Measurements from ENCODE around the gene SRGN. TPM values are rescaled to one million over a fixed set of nuclear protein-coding genes. Genes with fewer than 3 reads are reported as not detected.
"Not testable (repeated sequence)": the region's sequence is repeated elsewhere in the genome, so short reads cannot be mapped to it uniquely, and the experiment has no call there.

Gene SRGN
- total RNA-seq, 2 experiments from 2014 or later = 342 to 353 TPM

DNA sequence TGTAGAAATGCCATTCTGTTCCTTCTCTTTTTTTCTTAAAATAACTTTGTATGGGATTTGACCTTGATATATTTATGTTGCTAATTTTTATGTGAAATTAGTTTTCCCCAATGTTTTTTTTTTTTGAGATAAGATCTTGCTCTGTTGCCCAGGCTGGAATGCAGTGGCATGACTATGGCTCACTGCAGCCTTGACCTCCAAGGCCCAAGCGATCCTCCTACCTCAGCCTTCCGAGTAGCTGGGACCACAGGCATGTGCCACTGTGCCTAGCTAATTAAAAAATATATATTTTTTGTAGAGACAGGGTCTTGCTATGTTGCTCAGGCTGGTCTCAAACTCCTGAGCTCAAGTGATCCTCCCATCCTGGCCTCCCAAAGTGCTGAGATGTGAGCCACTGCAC lies 52.1 kb downstream of the SRGN start:
- Histone ChIP-seq H3K9me3 (ENCODE audit: control insufficient read depth in 1 of 2, insufficient read depth in 1 of 2, low read length in 2 of 2) (no peaks in the 10 kb centered on the region), H3K4me1 (ENCODE audit: insufficient read depth, low read length) (peaks cover 3% of the 10 kb centered on the region), H3K4me3 (ENCODE audit: low read length) (no peak overlapping the region), H3K27me3 (ENCODE audit: control insufficient read depth in 1 of 2, insufficient read depth in 2 of 2, low read length in 2 of 2) (no peaks in the 10 kb centered on the region), H3K36me3 (ENCODE audit: insufficient read depth, low read length) (peaks cover 19% of the 10 kb centered on the region), H3K27ac (ENCODE audit: low read depth in 1 of 2, low read length in 2 of 2) (no peak overlapping the region)
- intact Hi-C loops (cut with DNase I, micrococcal nuclease) = no loop called here
- CTCF ChIA-PET = interaction anchor here (1.3 kb wide), 1 partner anchor 151 kb away, joined by 3 read pairs; no protein-coding TSS in a partner anchor
- Mint-ChIP-seq H3K27me3 (no peaks in the 10 kb centered on the region), H3K27ac (no peak overlapping the region), H3K9me3 (no peaks in the 10 kb centered on the region), H3K4me3 (no peak overlapping the region), H3K36me3 (ENCODE audit: low read depth) (peaks cover 52% of the 10 kb centered on the region), H3K4me1 (ENCODE audit: low read depth) (peaks cover 46% of the 10 kb centered on the region)
- DNase-seq (no peak), ATAC-seq (ENCODE audit: poor library complexity) (no peak)
- TF ChIP-seq, protein P1, sequence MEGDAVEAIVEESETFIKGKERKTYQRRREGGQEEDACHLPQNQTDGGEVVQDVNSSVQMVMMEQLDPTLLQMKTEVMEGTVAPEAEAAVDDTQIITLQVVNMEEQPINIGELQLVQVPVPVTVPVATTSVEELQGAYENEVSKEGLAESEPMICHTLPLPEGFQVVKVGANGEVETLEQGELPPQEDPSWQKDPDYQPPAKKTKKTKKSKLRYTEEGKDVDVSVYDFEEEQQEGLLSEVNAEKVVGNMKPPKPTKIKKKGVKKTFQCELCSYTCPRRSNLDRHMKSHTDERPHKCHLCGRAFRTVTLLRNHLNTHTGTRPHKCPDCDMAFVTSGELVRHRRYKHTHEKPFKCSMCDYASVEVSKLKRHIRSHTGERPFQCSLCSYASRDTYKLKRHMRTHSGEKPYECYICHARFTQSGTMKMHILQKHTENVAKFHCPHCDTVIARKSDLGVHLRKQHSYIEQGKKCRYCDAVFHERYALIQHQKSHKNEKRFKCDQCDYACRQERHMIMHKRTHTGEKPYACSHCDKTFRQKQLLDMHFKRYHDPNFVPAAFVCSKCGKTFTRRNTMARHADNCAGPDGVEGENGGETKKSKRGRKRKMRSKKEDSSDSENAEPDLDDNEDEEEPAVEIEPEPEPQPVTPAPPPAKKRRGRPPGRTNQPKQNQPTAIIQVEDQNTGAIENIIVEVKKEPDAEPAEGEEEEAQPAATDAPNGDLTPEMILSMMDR (IDR thresholded peaks at IDR 0.05) = no peak
- POLR2A ChIA-PET = no interaction called here

GRCh38 chr10:69141304-69141703 lies 53.4 kb downstream of the SRGN start:
- TF ChIP-seq, protein P1 (IDR thresholded peaks at IDR 0.05) = no peak
- ATAC-seq (ENCODE audit: poor library complexity) (no peak), DNase-seq (no peak)
- Mint-ChIP-seq H3K4me3 (no peak overlapping the region), H3K27ac (peak overlapping the region; percentile 54), H3K9me3 (no peaks in the 10 kb centered on the region), H3K4me1 (ENCODE audit: low read depth) (peaks cover 56% of the 10 kb centered on the region), H3K36me3 (ENCODE audit: low read depth) (peaks cover 44% of the 10 kb centered on the region), H3K27me3 (no peaks in the 10 kb centered on the region)
- ChIA-PET CTCF (interaction anchor here (0.5 kb wide), 1 partner anchor 218 kb away, joined by 4 read pairs; no protein-coding TSS in a partner anchor), POLR2A (no interaction called here)
- peaks cover 10% of the 10 kb centered on the region for H3K36me3 ChIP-seq (ENCODE audit: insufficient read depth, low read length)
- H3K4me3 ChIP-seq (ENCODE audit: low read length) = no peak overlapping the region
- H3K4me1 ChIP-seq (ENCODE audit: insufficient read depth, low read length) = peaks cover 3% of the 10 kb centered on the region
- no peaks in the 10 kb centered on the region for H3K27me3 ChIP-seq (ENCODE audit: control insufficient read depth in 1 of 2, insufficient read depth in 2 of 2, low read length in 2 of 2)
- intact Hi-C loops (cut with DNase I, micrococcal nuclease) = no loop called here
- no peaks in the 10 kb centered on the region for H3K9me3 ChIP-seq (ENCODE audit: control insufficient read depth in 1 of 2, insufficient read depth in 1 of 2, low read length in 2 of 2)
- no peak overlapping the region for H3K27ac ChIP-seq (ENCODE audit: low read depth in 1 of 2, low read length in 2 of 2)

DNA sequence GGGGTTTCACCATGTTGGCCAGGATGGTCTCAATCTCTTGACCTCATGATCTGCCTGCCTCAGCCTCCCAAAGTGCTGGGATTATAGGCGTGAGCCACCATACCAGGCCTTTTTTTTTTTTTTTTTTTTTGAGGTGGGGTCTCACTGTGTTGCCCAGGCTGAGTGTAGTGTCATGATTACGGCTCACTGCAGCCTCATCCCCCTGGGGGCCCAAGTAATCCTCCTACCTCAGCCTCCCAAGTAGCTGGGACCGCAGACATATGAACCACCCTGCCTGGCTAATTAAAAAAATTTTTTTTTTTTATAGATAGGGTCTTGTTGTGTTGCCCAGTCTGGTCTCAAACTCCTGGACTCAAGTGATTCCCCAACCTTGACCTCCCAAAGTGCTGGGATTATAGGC lies 54.2 kb downstream of the SRGN start:
- DNase-seq; ATAC-seq (ENCODE audit: poor library complexity); H3K36me3 ChIP-seq (ENCODE audit: insufficient read depth, low read length); H3K27ac ChIP-seq (ENCODE audit: low read depth in 1 of 2, low read length in 2 of 2); intact Hi-C loops (cut with DNase I, micrococcal nuclease); POLR2A ChIA-PET; H3K4me3 ChIP-seq (ENCODE audit: low read length); CTCF ChIA-PET; H3K4me1 ChIP-seq (ENCODE audit: insufficient read depth, low read length); H3K9me3 ChIP-seq (ENCODE audit: control insufficient read depth in 1 of 2, insufficient read depth in 1 of 2, low read length in 2 of 2); H3K4me3 Mint-ChIP-seq; H3K27me3 Mint-ChIP-seq; H3K27ac Mint-ChIP-seq; H3K27me3 ChIP-seq (ENCODE audit: control insufficient read depth in 1 of 2, insufficient read depth in 2 of 2, low read length in 2 of 2); H3K9me3 Mint-ChIP-seq: not testable (repeated sequence)
- Mint-ChIP-seq H3K36me3 (ENCODE audit: low read depth) (peaks cover 44% of the 10 kb centered on the region), H3K4me1 (ENCODE audit: low read depth) (peaks cover 61% of the 10 kb centered on the region)

DNA sequence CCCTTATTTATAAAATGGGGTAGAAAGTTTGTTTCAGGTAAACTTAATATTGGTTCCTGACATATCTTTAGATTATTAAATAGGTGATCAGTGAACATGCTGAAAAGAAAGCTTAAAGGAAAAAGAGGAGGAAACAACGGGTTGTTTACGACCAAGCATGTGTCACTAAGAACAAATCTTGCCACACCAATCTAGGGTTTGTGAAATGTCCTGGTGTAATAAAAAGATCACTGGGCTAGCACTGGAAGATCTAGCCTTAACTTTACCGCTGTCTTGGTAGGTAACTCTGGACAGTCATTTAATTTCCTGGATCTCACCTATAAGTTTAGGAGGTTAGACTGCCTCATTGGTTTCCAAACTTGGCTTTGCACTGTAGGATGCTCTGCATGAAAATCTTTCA lies 55.1 kb downstream of the SRGN start:
- no peak overlapping the region for H3K4me3 ChIP-seq (ENCODE audit: low read length)
- H3K27me3 ChIP-seq (ENCODE audit: control insufficient read depth in 1 of 2, insufficient read depth in 2 of 2, low read length in 2 of 2) = no peaks in the 10 kb centered on the region
- Mint-ChIP-seq H3K4me3 (no peak overlapping the region), H3K27ac (no peak overlapping the region), H3K9me3 (no peaks in the 10 kb centered on the region), H3K36me3 (ENCODE audit: low read depth) (peaks cover 35% of the 10 kb centered on the region), H3K27me3 (no peaks in the 10 kb centered on the region), H3K4me1 (ENCODE audit: low read depth) (peaks cover 55% of the 10 kb centered on the region)
- H3K27ac ChIP-seq (ENCODE audit: low read depth in 1 of 2, low read length in 2 of 2) = no peak overlapping the region
- TF ChIP-seq, protein P1 (IDR thresholded peaks at IDR 0.05) = no peak
- no peaks in the 10 kb centered on the region for H3K4me1 ChIP-seq (ENCODE audit: insufficient read depth, low read length)
- H3K9me3 ChIP-seq (ENCODE audit: control insufficient read depth in 1 of 2, insufficient read depth in 1 of 2, low read length in 2 of 2) = no peaks in the 10 kb centered on the region
- ATAC-seq (ENCODE audit: poor library complexity) (no peak), DNase-seq (no peak)
- POLR2A ChIA-PET = interaction anchor here (0.7 kb wide), 1 partner anchor 56 kb away, joined by 5 read pairs; no protein-coding TSS in a partner anchor
- peaks cover 2% of the 10 kb centered on the region for H3K36me3 ChIP-seq (ENCODE audit: insufficient read depth, low read length)
- CTCF ChIA-PET = no interaction called here
- intact Hi-C loops (cut with DNase I, micrococcal nuclease) = no loop called here

Measured in CD4-positive, alpha-beta T cell (primary cell).